ENCODE measurements around the gene ATP11C. TPM values are rescaled to one million over a fixed set of nuclear protein-coding genes. Genes with fewer than 3 reads are reported as not detected.

ATP11C gene
- total and polyA plus RNA-seq, 9 of the 15 experiments (the other 6 are each of a cell fraction or from before 2014, with no cell fraction given), result 18.2 to 42.2 (median 29.4) TPM

GRCh38 chrX:139932073-139932900 lies 566 bp downstream of the ATP11C start (continued):
- no peak for TF ChIP-seq ZNF134 (CRISPR knock-in tag; conservative IDR thresholded peaks at IDR 0.05)
- no peak for TF ChIP-seq ZNF274 (IDR thresholded peaks at IDR 0.05; ENCODE audit: borderline replicate concordance, low read depth, low read length)
- TF ChIP-seq TEAD2 (tag; IDR thresholded peaks at IDR 0.05), result no peak
- TF ChIP-seq CXXC5 (CRISPR knock-in tag; IDR thresholded peaks at IDR 0.05), result peak; percentile 72
- peak; percentile 84 for TF ChIP-seq CCNT2 (IDR thresholded peaks at IDR 0.05; ENCODE audit: borderline replicate concordance, extremely low read depth, insufficient read length, low read depth, low read length)

GRCh38 chrX:139931646-139932072 lies 1.2 kb downstream of the ATP11C start:
- H3K36me3 ChIP-seq (ENCODE audit: control insufficient read depth, insufficient read depth, low read length), result peaks cover 9% of the 10 kb centered on the region; the same call in 1 of the 3 replicates
- peak overlapping the region; percentile 77 to 95 for H3K9ac ChIP-seq (ENCODE audit: insufficient read depth in 1 of 2, low read depth in 2 of 2, low read length in 2 of 2)
- H3K9me3 ChIP-seq (replicated peaks; ENCODE audit: control insufficient read depth, insufficient read depth, low read depth, low read length), result no peaks in the 10 kb centered on the region
- H3K27me3 ChIP-seq (ENCODE audit: control insufficient read depth in 2 of 2, insufficient read depth in 2 of 2, low read length in 2 of 2), result no peaks in the 10 kb centered on the region
- H3K9me1 ChIP-seq (ENCODE audit: control insufficient read depth, insufficient read depth, low read length), result no peaks in the 10 kb centered on the region
- DNase-seq (ENCODE audit: extremely low read depth in 1 of 4, low spot score in 3 of 4) (peak in 3 of 4 experiments; percentile 13 to 15 (median 14)), FAIRE-seq (no peak), ATAC-seq (no peak)
- H2AFZ ChIP-seq (ENCODE audit: low read depth, low read length), result peak overlapping the region; percentile 76
- ChIA-PET POLR2A (interaction anchor here (0.6 to 1.1 kb wide), 5 partner anchors 8 to 287 kb away, joined by 3 to 5 read pairs (median 4); no protein-coding TSS in a partner anchor), CTCF (ENCODE audit: low intra/inter-chr PET ratio) (no interaction called here)
- peak; percentile 15 for TF ChIP-seq CHD1 (IDR thresholded peaks at IDR 0.05; ENCODE audit: low read length)
- no peak for TF ChIP-seq RBM14 (IDR thresholded peaks at IDR 0.05; ENCODE audit: borderline replicate concordance, insufficient read depth, low read depth, low read length)
- 0 out of 2 replicates have a peak, but pooled peaks have one; percentile 26 for TF ChIP-seq PHF8 (IDR thresholded peaks at IDR 0.05; ENCODE audit: borderline replicate concordance, low read length)
- TF ChIP-seq SAP30 (IDR thresholded peaks at IDR 0.05; ENCODE audit: borderline replicate concordance, insufficient read depth, low read depth, low read length, poor library complexity, severe bottlenecking), result peak; percentile 33
- no peak for TF ChIP-seq ZNF778 (CRISPR knock-in tag; IDR thresholded peaks at IDR 0.05)
- TF ChIP-seq TEAD4 (IDR thresholded peaks at IDR 0.05; ENCODE audit: low read length), result no peak
- TF ChIP-seq TEAD4 (CRISPR knock-in tag; IDR thresholded peaks at IDR 0.05; ENCODE audit: borderline replicate concordance), result no peak
- peaks cover 4 to 11% of the 10 kb centered on the region in 2 experiments; a peak in 4 of 5 replicates for H3K4me1 ChIP-seq (replicated peaks in 1 of 2; ENCODE audit: control insufficient read depth in 2 of 2, insufficient read depth in 2 of 2, low read length in 2 of 2)
- intact Hi-C loops (cut with micrococcal nuclease), result loop anchor here (5.0 to 10.0 kb wide), 2 partner anchors 54 to 147 kb away; no protein-coding TSS in a partner anchor
- 0% methylated on average over 5 of the region's 33 CpGs for WGBS (ENCODE audit: insufficient coverage, low coverage, missing lambda C conversion rate)
- in situ Hi-C loops (cut with MboI), result no loop called here
- peaks cover 54% of the 10 kb centered on the region for H3K79me2 ChIP-seq (ENCODE audit: control insufficient read depth, insufficient read depth, low read length)
- H3K4me2 ChIP-seq (ENCODE audit: insufficient read depth, low read length), result peak overlapping the region; percentile 82
- no TSS peak for BruUV-seq (replicated peaks)
- H4K20me1 ChIP-seq (replicated peaks; ENCODE audit: control insufficient read depth, insufficient read depth, low read length), result no peaks in the 10 kb centered on the region; the same call in none of the 2 replicates
- peak overlapping the region; percentile 79 for H3K27ac ChIP-seq (ENCODE audit: extremely low read depth, low read depth, low read length)
- H3K4me3 ChIP-seq, result peak overlapping the region; percentile 83

All from K562 (cell line).